LNCAP (cell line): ENCODE measurements around the gene TRIM63.

Experiments used
- TF ChIP-seq, protein P1 (sequence below): fragments of 450-650 bp; IDR thresholded peaks from 2 replicates; pipeline ENCODE4 v1.5.1; 2017; ENCODE audit warnings: mild to moderate bottlenecking

TRIM63 gene

DNA sequence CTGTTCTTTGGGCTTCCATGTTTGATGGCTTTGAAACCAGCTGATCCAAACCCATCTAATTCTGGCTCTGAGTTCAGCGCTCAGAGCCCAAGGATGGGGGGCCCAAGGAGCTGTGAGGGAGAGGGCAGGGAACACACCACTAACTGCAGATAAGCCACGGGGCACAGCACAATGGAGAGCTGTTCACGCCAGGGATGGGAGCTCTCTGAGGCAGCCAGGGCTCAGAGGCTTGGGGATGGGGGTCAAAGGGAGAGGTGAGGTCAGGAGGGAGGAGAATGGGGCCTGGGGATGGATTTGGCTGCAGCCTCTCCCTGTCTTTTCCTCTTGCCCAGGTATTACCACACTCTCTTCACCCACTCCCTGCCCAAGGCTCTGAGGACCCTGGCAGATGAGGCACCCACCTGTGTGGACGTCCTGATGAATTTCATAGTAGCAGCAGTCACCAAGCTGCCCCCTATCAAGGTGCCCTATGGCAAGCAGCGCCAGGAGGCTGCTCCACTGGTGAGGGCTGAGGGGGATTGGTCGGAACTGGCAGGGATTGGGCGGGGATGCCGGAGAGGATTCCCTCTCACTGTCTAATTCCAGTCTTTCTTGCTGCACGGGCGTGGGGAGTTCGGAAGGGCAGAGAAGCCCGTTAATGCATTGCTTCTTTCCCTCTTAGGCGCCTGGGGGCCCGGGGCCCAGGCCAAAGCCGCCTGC, 32.8 kb downstream of the TRIM63 start:
- TF ChIP-seq, protein P1, sequence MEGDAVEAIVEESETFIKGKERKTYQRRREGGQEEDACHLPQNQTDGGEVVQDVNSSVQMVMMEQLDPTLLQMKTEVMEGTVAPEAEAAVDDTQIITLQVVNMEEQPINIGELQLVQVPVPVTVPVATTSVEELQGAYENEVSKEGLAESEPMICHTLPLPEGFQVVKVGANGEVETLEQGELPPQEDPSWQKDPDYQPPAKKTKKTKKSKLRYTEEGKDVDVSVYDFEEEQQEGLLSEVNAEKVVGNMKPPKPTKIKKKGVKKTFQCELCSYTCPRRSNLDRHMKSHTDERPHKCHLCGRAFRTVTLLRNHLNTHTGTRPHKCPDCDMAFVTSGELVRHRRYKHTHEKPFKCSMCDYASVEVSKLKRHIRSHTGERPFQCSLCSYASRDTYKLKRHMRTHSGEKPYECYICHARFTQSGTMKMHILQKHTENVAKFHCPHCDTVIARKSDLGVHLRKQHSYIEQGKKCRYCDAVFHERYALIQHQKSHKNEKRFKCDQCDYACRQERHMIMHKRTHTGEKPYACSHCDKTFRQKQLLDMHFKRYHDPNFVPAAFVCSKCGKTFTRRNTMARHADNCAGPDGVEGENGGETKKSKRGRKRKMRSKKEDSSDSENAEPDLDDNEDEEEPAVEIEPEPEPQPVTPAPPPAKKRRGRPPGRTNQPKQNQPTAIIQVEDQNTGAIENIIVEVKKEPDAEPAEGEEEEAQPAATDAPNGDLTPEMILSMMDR = no peak

DNA sequence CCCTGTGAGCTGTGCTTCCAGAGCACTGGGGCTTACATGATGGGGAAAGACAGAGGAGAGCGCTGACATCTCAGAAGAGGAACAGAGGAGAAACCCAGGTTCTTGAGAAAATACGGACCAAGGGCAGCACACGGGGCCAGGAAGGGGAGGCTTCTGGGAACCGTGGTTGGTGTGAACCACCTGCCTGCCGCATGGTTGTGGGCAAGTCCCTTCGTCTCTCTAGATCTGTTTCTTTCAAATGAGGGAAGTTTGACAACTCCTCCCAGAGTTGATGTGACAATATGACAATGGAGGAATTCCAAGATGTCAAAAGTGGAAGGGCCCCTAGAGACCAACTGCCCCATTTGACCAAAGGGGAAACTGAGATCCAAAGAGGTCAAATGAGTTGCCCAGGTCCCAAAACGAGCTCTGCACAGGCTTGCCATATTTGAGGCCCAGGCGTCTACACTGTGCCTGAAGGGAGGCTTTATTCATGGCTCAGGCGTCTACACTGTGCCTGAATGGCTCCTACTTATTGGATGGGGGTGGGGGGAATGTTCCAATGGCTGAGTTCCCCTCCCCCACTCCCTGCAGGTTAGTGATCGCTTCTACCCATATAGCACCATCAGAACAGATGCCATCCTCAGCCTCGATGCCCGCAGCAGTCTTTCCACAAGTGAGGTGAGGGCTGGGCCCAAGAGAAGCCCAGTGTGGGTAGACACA, 34.6 kb downstream of the TRIM63 start:
- TF ChIP-seq, protein P1 = no peak

DNA sequence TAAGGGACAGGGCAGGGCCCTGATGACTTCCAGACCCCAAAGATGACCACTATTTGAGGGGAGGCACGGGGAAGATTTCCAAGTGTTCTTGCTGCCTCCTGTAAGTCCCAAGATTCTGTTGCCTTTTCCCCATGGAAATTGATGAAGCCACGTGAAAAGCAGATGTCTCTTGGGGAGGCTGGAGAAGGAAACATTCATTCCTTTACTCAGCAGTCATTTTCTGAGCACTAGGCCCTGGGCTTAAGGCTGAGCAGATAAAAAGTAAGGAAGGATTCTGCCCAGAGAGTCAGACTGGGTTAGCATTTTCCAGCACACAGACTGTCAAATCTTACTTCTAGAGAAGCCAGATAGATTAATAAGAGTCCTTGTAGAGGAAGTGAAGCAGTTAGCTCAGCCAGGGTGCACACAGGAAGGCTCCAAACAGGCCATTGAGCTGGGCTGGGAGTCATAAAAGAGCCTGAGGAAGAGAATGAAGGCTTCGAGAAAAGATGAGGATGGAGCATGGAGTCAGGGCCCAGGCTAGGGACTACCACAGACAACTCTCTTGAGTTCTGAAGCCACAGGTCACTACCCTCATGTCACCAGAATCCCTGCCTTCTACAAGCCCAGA, 35.7 kb downstream of the TRIM63 start:
- TF ChIP-seq, protein P1 = no peak

DNA sequence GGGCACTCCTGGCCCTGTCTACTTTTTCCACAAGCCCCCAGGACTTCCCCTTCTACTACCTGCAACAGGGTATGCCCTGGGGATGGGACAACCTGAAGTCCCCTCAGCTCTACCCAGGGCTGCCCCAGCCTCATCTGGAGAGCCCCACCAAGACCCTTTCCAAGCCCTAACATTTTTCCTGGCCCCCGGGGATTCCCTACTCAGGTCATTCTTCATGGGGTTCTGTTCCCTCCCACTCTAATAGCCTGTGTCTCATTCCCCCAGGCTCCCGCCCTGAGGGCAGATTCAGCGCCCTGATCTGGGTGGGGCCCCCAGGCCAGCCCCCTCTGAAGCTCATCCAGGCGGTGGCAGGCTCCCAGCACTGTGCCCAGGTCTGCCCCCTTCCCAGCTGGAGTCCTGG, 36.2 kb downstream of the TRIM63 start:
- TF ChIP-seq, protein P1 = no peak

DNA sequence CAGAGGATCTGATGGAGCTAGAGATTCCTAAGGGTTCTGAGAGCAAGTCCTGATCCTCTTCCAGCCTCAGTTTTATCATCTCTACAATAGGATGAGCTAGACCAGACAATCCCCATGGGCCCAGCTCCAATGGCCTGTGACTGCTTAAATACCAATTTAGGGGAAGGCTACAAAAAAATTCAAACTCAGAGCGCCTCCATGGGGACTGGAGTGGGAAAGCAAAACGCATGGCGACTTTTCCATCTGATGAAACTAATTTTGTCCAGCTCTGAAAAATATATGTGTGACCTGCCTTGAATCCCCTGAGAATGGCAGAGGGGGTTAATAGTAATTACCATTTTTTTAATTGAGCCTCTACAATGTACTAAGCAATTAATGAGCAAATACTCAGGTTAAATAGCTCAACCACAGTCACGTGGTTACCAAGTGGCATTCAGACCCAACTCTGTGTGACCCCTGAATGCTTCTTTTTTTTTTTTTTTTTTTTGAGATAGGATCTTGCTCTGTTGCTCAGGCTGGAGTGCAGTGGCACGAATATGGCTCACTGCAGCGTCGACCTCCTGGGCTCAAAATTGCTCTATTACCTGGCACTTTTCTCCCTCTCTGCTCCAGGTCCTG, 37.5 kb downstream of the TRIM63 start:
- TF ChIP-seq, protein P1 = no peak

DNA sequence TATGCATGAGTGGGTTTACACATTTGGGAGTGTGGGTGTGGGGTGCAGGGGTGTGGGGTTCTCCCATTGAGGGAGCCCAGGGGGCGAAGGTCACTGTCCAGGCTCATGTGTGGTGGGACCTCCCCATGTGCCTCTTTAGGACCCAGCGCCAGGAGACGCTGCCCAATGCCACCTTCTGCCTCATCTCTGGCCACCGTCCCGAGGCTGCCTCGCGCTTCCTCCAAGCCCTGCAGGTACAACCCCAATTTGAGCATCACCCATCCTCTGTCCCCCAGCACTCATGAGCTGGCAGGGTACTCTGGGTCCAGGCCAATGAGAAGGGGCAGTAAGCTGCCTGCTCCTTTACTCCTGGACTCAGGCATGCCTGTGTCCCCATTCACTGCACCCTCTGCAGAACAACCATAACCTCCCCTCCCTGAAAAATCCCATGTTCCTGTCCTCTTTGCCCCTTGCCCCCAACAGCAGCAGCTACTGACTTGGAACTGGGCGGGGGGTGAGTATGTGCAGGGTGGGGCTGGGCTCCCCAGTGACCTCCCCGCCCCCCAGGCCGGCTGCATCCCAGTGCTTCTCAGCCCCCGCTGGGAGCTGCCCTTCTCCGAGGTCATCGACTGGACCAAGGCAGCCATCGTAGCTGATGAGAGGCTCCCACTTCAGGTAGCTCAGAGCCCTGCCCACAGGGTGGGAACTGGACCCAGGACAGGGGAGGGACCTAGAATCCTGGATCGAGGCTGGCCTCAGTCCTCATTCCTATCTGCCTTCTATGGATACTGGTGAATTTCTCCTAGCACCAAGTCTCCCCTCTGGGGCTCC, 38.2 kb downstream of the TRIM63 start:
- TF ChIP-seq, protein P1 = no peak

DNA sequence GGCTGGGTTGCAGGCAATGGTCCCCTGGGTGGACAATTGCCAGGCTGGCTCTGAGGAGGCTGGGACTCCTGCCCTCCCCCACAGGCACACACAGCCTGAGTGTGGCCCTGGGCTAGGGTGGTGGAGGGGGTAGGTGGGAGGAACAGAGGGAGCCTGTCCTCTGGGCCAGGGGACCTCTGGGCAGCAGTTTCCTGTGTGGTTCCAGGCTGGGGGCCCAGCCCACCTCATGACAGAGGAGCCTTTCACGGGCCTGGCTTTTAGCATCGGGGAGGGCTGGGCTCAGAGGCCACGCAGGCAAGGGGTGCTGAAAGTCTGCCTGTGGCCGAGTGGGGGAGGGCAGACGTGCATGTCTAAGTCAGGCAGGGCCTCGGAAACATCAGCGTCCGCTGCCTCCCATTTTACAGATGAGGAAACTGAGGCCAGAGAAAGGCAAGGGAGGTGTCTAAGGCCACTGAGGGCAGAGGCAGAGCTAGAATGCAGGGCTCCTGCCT, 38.9 kb downstream of the TRIM63 start:
- TF ChIP-seq, protein P1 = no peak
